WERI-Rb-1 (cell line): ENCODE results near the gene CYBA.

ENCODE experiments used
- DNase-seq: peaks from one replicate; pipeline ENCODE4 v3.0.0-alpha.2; 2020
- H3K27ac ChIP-seq: fragments of 250-450 bp; sonication (Bioruptor Pico); 2 replicates; pipeline ENCODE4 v1.5.1; 2020; ENCODE audit warnings: mild to moderate bottlenecking, moderate library complexity
- H3K27me3 ChIP-seq: fragments of 250-450 bp; sonication (Bioruptor Pico); 2 replicates; pipeline ENCODE4 v1.5.1; 2021; ENCODE audit warnings: mild to moderate bottlenecking, low read depth, moderate library complexity; ENCODE audit not compliant: insufficient read depth, severe bottlenecking
- H3K36me3 ChIP-seq: fragments of 250-450 bp; sonication (Bioruptor Pico); 2 replicates; pipeline ENCODE4 v1.5.1; 2020; ENCODE audit warnings: mild to moderate bottlenecking, moderate library complexity
- H3K4me3 ChIP-seq: 2 replicates; pipeline ENCODE4 v1.5.1; 2011; ENCODE audit warnings: low read depth, mild to moderate bottlenecking, control low read depth, low read length
- H3K9me3 ChIP-seq: fragments of 250-450 bp; sonication (Bioruptor Pico); 2 replicates; pipeline ENCODE4 v1.5.1; 2021; ENCODE audit warnings: mild to moderate bottlenecking, moderate library complexity; ENCODE audit not compliant: severe bottlenecking
- TF ChIP-seq, protein P1 (sequence below): IDR thresholded peaks from 2 replicates; pipeline ENCODE4 v1.5.1; 2011; ENCODE audit warnings: low read depth, mild to moderate bottlenecking, control low read depth, inconsistent platforms, low read length

CYBA gene

DNA sequence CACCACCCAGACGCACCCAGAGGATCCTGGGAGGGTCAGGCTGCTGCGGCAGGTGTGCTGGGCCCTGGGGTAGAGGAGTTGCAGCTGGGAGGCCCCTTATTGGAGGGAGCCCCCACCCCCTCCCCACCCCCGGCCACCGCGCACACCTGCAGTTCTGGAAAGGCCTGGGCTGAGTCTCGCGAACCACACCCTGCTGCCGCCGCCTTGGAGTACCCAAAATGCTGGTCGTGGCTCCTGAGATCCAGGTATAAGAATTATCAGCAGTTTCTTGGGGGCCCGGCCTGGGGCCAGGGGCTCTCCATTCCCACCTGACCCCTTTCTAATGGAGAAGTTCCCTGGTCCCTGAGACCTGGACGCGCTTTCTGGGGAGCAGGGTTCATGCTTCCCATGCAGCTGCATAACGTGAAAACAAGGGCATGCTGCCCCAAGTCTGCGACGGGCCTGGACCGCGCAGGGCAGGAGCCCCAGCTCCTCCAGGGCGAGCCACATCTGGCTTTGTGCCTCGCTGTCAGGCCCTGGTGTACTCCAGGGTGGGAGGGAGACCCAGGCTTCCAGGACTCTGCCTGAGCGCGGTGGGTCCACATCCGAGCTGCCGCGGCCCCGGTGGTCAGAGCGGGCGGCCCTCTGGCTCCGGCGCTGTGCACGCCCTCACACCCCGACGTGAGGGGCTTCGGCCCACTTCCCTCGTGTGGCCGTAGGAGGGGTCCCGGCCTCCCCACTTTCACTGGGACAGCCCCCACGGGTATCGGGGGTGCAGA lies 42.7 kb upstream of the CYBA start:
- TF ChIP-seq, protein P1, sequence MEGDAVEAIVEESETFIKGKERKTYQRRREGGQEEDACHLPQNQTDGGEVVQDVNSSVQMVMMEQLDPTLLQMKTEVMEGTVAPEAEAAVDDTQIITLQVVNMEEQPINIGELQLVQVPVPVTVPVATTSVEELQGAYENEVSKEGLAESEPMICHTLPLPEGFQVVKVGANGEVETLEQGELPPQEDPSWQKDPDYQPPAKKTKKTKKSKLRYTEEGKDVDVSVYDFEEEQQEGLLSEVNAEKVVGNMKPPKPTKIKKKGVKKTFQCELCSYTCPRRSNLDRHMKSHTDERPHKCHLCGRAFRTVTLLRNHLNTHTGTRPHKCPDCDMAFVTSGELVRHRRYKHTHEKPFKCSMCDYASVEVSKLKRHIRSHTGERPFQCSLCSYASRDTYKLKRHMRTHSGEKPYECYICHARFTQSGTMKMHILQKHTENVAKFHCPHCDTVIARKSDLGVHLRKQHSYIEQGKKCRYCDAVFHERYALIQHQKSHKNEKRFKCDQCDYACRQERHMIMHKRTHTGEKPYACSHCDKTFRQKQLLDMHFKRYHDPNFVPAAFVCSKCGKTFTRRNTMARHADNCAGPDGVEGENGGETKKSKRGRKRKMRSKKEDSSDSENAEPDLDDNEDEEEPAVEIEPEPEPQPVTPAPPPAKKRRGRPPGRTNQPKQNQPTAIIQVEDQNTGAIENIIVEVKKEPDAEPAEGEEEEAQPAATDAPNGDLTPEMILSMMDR, result no peak
- no peak for DNase-seq
- H3K27ac ChIP-seq, result no peak overlapping the region
- H3K9me3 ChIP-seq, result no peaks in the 10 kb centered on the region
- no peak overlapping the region for H3K4me3 ChIP-seq
- H3K27me3 ChIP-seq, result no peaks in the 10 kb centered on the region
- H3K36me3 ChIP-seq, result no peaks in the 10 kb centered on the region; the same call in 1 of the 2 replicates

GRCh38 chr16:88692861-88693260 lies 42.0 kb upstream of the CYBA start:
- Histone ChIP-seq H3K27me3 (no peaks in the 10 kb centered on the region), H3K27ac (no peak overlapping the region), H3K4me3 (no peak overlapping the region), H3K36me3 (no peaks in the 10 kb centered on the region; the same call in 1 of the 2 replicates), H3K9me3 (no peaks in the 10 kb centered on the region)
- TF ChIP-seq, protein P1, result no peak
- DNase-seq, result no peak

DNA sequence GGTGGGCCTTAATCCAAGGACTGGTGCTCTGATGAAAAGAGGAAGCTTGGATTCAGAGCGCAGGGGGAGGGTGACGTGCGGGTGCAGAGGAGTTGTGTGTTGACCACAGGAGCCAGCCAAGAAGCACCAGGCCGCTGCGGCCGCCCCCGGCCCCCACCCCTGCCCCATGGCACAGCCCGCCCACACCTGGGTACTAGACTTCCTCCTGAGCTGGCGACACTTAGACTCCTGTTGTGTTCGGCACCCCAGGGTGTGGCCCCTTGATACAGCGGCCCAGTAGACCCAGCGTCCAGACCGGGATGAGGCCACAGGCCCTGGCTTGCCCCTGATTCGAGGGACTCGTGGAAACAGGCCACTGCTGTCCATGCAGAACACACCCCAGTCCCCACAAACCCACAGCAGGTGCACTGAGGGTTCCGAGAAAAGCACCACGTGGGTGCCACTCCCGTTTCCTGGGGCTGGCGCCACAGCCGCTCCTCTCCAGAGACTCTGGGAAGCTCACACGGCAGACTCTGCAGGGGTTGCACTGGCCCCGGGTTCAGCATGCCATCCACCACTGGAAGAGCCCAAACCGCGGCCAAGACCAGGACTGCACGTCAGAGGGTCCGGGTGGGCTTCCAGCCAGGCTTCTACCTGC lies 41.2 kb upstream of the CYBA start:
- no peak overlapping the region for H3K27ac ChIP-seq
- DNase-seq, result no peak
- TF ChIP-seq, protein P1, result no peak
- no peaks in the 10 kb centered on the region for H3K27me3 ChIP-seq
- no peaks in the 10 kb centered on the region for H3K9me3 ChIP-seq
- no peaks in the 10 kb centered on the region for H3K36me3 ChIP-seq
- no peak overlapping the region for H3K4me3 ChIP-seq

GRCh38 chr16:88691129-88691813 lies 40.4 kb upstream of the CYBA start:
- no peak for DNase-seq
- no peaks in the 10 kb centered on the region for H3K36me3 ChIP-seq
- H3K4me3 ChIP-seq, result no peak overlapping the region
- no peak overlapping the region for H3K27ac ChIP-seq
- H3K27me3 ChIP-seq, result no peaks in the 10 kb centered on the region
- H3K9me3 ChIP-seq, result no peaks in the 10 kb centered on the region
- TF ChIP-seq, protein P1, result no peak

- TF ChIP-seq, protein P1, result no peak
- Histone ChIP-seq H3K36me3 (no peaks in the 10 kb centered on the region), H3K27me3 (no peaks in the 10 kb centered on the region), H3K27ac (no peak overlapping the region), H3K4me3 (no peak overlapping the region), H3K9me3 (no peaks in the 10 kb centered on the region)
- no peak for DNase-seq
Measured at GRCh38 chr16:88690341-88691128, 39.7 kb upstream of the CYBA start.
